ENCODE measurements around the gene ANO10. TPM values are rescaled to one million over a fixed set of nuclear protein-coding genes. Genes with fewer than 3 reads are reported as not detected.

ANO10 gene
- total and polyA plus RNA-seq, 2 of the 8 experiments (the other 6 are each of a cell fraction or from before 2014, with no cell fraction given), result 38.0 to 53.2 TPM

DNA sequence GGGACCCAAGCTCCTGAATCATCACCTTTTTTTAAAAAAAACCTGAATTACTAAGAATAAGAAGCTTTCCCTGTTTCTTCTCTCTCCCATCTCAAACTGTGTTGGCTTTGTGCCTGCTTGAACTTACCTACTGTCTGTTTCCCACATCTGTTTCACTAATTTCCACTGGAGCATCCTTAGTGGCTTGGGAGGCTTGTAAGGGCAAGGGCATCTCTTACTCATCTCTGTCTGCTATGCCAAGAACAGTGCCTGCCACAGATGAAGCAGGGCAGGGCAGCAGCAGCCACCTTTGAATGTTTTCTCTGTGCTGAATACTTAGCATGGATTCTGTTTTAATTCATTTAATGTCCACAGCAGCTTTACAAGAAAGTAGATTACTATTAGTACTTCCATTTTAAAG, 293.2 kb downstream of the ANO10 start:
- POLR2A ChIA-PET (ENCODE audit: partially characterized antibody), result no interaction called here
- no peak overlapping the region for H3K4me2 ChIP-seq (ENCODE audit: insufficient read depth in 1 of 2, low read depth in 2 of 2, low read length in 2 of 2)
- H2BK5ac ChIP-seq (ENCODE audit: low read depth, low read length), result no peak overlapping the region
- H3K9ac ChIP-seq (replicated peaks in 1 of 4; ENCODE audit: extremely low read depth in 1 of 4, low read depth in 3 of 4, low read length in 3 of 4), result no peak overlapping the region
- no peaks in the 10 kb centered on the region; the same call in 1 of the 2 replicates for H3K79me1 ChIP-seq (ENCODE audit: low read depth, low read length)
- no peak for TF ChIP-seq CEBPB (IDR thresholded peaks at IDR 0.05; ENCODE audit: low read depth, low read length)
- TF ChIP-seq HDAC2 (IDR thresholded peaks at IDR 0.05; ENCODE audit: borderline replicate concordance in 1 of 2, low read depth in 2 of 2, low read length in 2 of 2), result no peak
- TF ChIP-seq SIN3A (conservative IDR thresholded peaks at IDR 0.05 in 1 of 2, IDR thresholded peaks at IDR 0.05 in 1 of 2; ENCODE audit: low read depth in 1 of 2, low read length in 2 of 2), result no peak
- no peak for TF ChIP-seq YY1 (IDR thresholded peaks at IDR 0.05; ENCODE audit: low read depth, low read length)
- TF ChIP-seq, protein P1, sequence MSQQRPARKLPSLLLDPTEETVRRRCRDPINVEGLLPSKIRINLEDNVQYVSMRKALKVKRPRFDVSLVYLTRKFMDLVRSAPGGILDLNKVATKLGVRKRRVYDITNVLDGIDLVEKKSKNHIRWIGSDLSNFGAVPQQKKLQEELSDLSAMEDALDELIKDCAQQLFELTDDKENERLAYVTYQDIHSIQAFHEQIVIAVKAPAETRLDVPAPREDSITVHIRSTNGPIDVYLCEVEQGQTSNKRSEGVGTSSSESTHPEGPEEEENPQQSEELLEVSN (IDR thresholded peaks at IDR 0.05), result no peak
- TF ChIP-seq GABPA (IDR thresholded peaks at IDR 0.05; ENCODE audit: borderline replicate concordance, insufficient read depth, low read length), result no peak
- H3K79me2 ChIP-seq (ENCODE audit: control insufficient read depth in 1 of 2, insufficient read depth in 2 of 2, low read length in 2 of 2), result peaks cover 3 to 6% of the 10 kb centered on the region in 2 experiments; a peak in 1 of 4 replicates
- H3K36me3 ChIP-seq (ENCODE audit: control insufficient read depth in 2 of 4, insufficient read depth in 4 of 4, low read length in 3 of 4), result no peaks in the 10 kb centered on the region
- no peak overlapping the region for H2BK12ac ChIP-seq (ENCODE audit: low read depth, low read length)
- peaks cover 0 to 3% (median 0%) of the 10 kb centered on the region in 4 experiments; a peak in 2 of 7 replicates for H3K4me1 ChIP-seq (replicated peaks in 1 of 4; ENCODE audit: control insufficient read depth in 3 of 4, insufficient read depth in 4 of 4, low read length in 3 of 4)
- H2AK5ac ChIP-seq (ENCODE audit: low read depth, low read length), result no peak overlapping the region
- no peak overlapping the region for H3K56ac ChIP-seq (replicated peaks; ENCODE audit: insufficient read length, low read depth, low read length)
- DNase-seq (ENCODE audit: low read depth in 1 of 2, low spot score in 2 of 2) (no peak), FAIRE-seq (no peak)
- no peaks in the 10 kb centered on the region for H3K27me3 ChIP-seq (replicated peaks in 1 of 4; ENCODE audit: control insufficient read depth in 3 of 4, extremely low read depth in 1 of 4, insufficient read depth in 3 of 4, low read length in 3 of 4)
- no peak overlapping the region for H4K8ac ChIP-seq (ENCODE audit: extremely low read depth, insufficient read depth, low read length)
- H4K20me1 ChIP-seq (replicated peaks in 1 of 2; ENCODE audit: control insufficient read depth in 1 of 2, insufficient read depth in 2 of 2, low read length in 2 of 2), result peaks cover 0 to 2% of the 10 kb centered on the region in 2 experiments
- H2BK120ac ChIP-seq (replicated peaks; ENCODE audit: low read depth, low read length), result no peak overlapping the region
- H4K5ac ChIP-seq (ENCODE audit: insufficient read length, low read depth, low read length), result no peak overlapping the region
- H2BK20ac ChIP-seq (ENCODE audit: low read length), result no peak overlapping the region
- no peak overlapping the region for H3K27ac ChIP-seq (ENCODE audit: low read depth, low read length)
- H3K23me2 ChIP-seq (ENCODE audit: low read depth, low read length), result no peaks in the 10 kb centered on the region; the same call in 1 of the 2 replicates
- H2AFZ ChIP-seq (ENCODE audit: low read length), result no peak overlapping the region
- no peak overlapping the region for H3K18ac ChIP-seq (ENCODE audit: extremely low read depth, low read length)
- no peak overlapping the region for H2BK15ac ChIP-seq (ENCODE audit: low read length)
- H3K23ac ChIP-seq (ENCODE audit: insufficient read length), result no peak overlapping the region
- no peak overlapping the region for H3K4ac ChIP-seq (replicated peaks; ENCODE audit: insufficient read length, low read depth, low read length)
- H4K91ac ChIP-seq (replicated peaks; ENCODE audit: insufficient read length, low read length), result no peak overlapping the region
- H3K9me3 ChIP-seq (ENCODE audit: insufficient read depth in 2 of 2, low read depth in 1 of 2, low read length in 1 of 2), result no peaks in the 10 kb centered on the region
- CTCF ChIA-PET (ENCODE audit: partially characterized antibody), result no interaction called here
- H3K4me3 ChIP-seq (ENCODE audit: extremely low read depth in 1 of 4, insufficient read depth in 2 of 4, low read depth in 3 of 4, low read length in 4 of 4), result no peak overlapping the region
- H3K14ac ChIP-seq (ENCODE audit: insufficient read length), result no peak overlapping the region

All from H1 (cell line).